K562 (cell line): ENCODE data around the gene EVI5. TPM values are rescaled to one million over a fixed set of nuclear protein-coding genes. Genes with fewer than 3 reads are reported as not detected.

ENCODE experiments used
- FOXP1 ChIP-seq: sonication (generic); formaldehyde crosslinking; IDR thresholded peaks from 2 replicates; pipeline ENCODE4 v1.8.0; 2022; ENCODE audit warnings: mild to moderate bottlenecking, missing genetic modification reagents
- KLF6 ChIP-seq: fragments of 250-450 bp; sonication (Bioruptor Pico); IDR thresholded peaks from 2 replicates; pipeline ENCODE4 v1.4.0; 2020; ENCODE audit warnings: mild to moderate bottlenecking, moderate library complexity, borderline replicate concordance
- MBD2 ChIP-seq: sonication (generic); IDR thresholded peaks from 2 replicates; pipeline ENCODE4 v1.6.1; 2016; ENCODE audit warnings: low read depth, borderline replicate concordance
- MEF2D ChIP-seq: conservative IDR thresholded peaks from 2 replicates; pipeline ENCODE4 v1.6.1; 2016; ENCODE audit warnings: low read depth, missing genetic modification characterization, missing compliant biosample characterization
- MXD1 ChIP-seq: fragments of 250-450 bp; sonication (Bioruptor Pico); IDR thresholded peaks from 2 replicates; pipeline ENCODE4 v1.8.0; 2021; ENCODE audit warnings: borderline replicate concordance, mild to moderate bottlenecking, moderate library complexity; ENCODE audit not compliant: poor library complexity, severe bottlenecking
- NFIC ChIP-seq: fragments of 450-650 bp; IDR thresholded peaks from 2 replicates; pipeline ENCODE4 v1.6.1; 2017; ENCODE audit warnings: mild to moderate bottlenecking, inconsistent platforms
- NR2C1 ChIP-seq, 2 experiments: fragments of 450-650 bp; IDR thresholded peaks; 2 replicates each; pipeline ENCODE4 v1.6.1; 2017; ENCODE audit warnings: mild to moderate bottlenecking in 2 of 2, antibody characterized with exemption in 1 of 2, inconsistent platforms in 1 of 2, missing compliant biosample characterization in 1 of 2, missing genetic modification characterization in 1 of 2
- SFPQ ChIP-seq: fragments of 200-400 bp; formaldehyde crosslinking; IDR thresholded peaks from 2 replicates; pipeline ENCODE4 v1.6.1; 2017; ENCODE audit warnings: mild to moderate bottlenecking, low read depth, low read length, moderate library complexity
- SREBF2 ChIP-seq: sonication (generic); formaldehyde crosslinking; IDR thresholded peaks from 2 replicates; pipeline ENCODE4 v1.4.0; 2020; ENCODE audit warnings: mild to moderate bottlenecking, missing genetic modification reagents
- STAT5B ChIP-seq: fragments of 250-450 bp; sonication (Bioruptor Pico); IDR thresholded peaks from 2 replicates; pipeline ENCODE4 v1.8.0; 2021; ENCODE audit warnings: mild to moderate bottlenecking, inconsistent platforms
- ZNF280A ChIP-seq: fragments of 450-650 bp; IDR thresholded peaks from 2 replicates; pipeline ENCODE4 v1.6.1; 2018; ENCODE audit warnings: mild to moderate bottlenecking, low read depth; ENCODE audit not compliant: partially characterized antibody
- ZNF707 ChIP-seq: fragments of 250-450 bp; sonication (Bioruptor Pico); conservative IDR thresholded peaks from 2 replicates; pipeline ENCODE4 v1.8.0; 2022; ENCODE audit warnings: inconsistent platforms, mild to moderate bottlenecking, moderate library complexity
- polyA plus RNA-seq, 8 experiments: library from polyadenylated mRNA; depleted of rRNA in 4 of 8; stranded (reverse) in 5 of 8; unstranded in 3 of 8; fragments of >200 nt; fragmentation: Nextera tagmentation in 2 of 8; fragmentation: Illumina TruSeq in 1 of 8; extraction: Ambion mirVana in 2 of 8; extraction: Trizol in 1 of 8; gene quantifications; 2 replicates each; pipeline versions ENCODE4 v1.2.1 to v1.2.3, GENCODE V29; 2011 to 2014; ENCODE audit warnings: inconsistent platforms in 1 of 8, missing spikeins in 1 of 8
- total RNA-seq, 7 experiments: library from RNA; depleted of rRNA in 6 of 7; stranded (reverse); fragments of >200 nt in 6 of 7; fragmentation: Illumina TruSeq in 2 of 7; extraction: Trizol in 2 of 7; gene quantifications; 2 replicates each; pipeline versions ENCODE4 v1.2.1 to v1.2.3, GENCODE V29; 2011 to 2021; ENCODE audit warnings: low replicate concordance in 1 of 7

Gene EVI5
- total and polyA plus RNA-seq, 9 of the 15 experiments (the other 6 are each of a cell fraction or from before 2014, with no cell fraction given): 1.7 to 50.1 (median 13.7) TPM

- no peak for TF ChIP-seq ZNF707 (CRISPR knock-in tag)
- TF ChIP-seq SFPQ: no peak
- TF ChIP-seq STAT5B (CRISPR knock-in tag): no peak
- TF ChIP-seq NR2C1 (IDR thresholded peaks at IDR 0.05): no peak
- TF ChIP-seq NR2C1 (tag; IDR thresholded peaks at IDR 0.05): no peak
- no peak for TF ChIP-seq SREBF2 (CRISPR knock-in tag)
- 0 out of 2 replicates have a peak, but pooled peaks have one; percentile 24 for TF ChIP-seq MBD2
- TF ChIP-seq MEF2D (tag): no peak
- TF ChIP-seq FOXP1 (CRISPR knock-in tag): peak; percentile 94
- no peak for TF ChIP-seq KLF6 (CRISPR knock-in tag)
- no peak for TF ChIP-seq MXD1
- TF ChIP-seq ZNF280A: no peak
- peak; percentile 34; the same call in 1 of the 2 replicates for TF ChIP-seq NFIC
Observed at GRCh38 chr1:92784639-92785500, at the start of gene EVI5 (continued).
